Bronchial epithelial cell (primary cell): ENCODE results near the gene MYORG. TPM values are rescaled to one million over a fixed set of nuclear protein-coding genes. Genes with fewer than 3 reads are reported as not detected.

Experiments
- DNase-seq: peaks from one replicate; pipeline ENCODE4 v3.0.0-alpha.2; 2010; ENCODE audit warnings: low read depth
- FAIRE-seq: peaks from 2 replicates; lab custom pipeline; 2011; peaks lifted over from hg19 to GRCh38; lab: Jason Lieb, UNC
- H3K27me3 ChIP-seq: 2 replicates; pipeline ENCODE4 v1.5.1; 2011; ENCODE audit warnings: low read length; ENCODE audit not compliant: control insufficient read depth, insufficient read depth
- H3K36me3 ChIP-seq: 2 replicates; pipeline ENCODE4 v1.5.1; 2011; ENCODE audit warnings: low read length; ENCODE audit not compliant: control insufficient read depth, insufficient read depth
- H3K4me3 ChIP-seq: 2 replicates; pipeline ENCODE4 v1.5.1; 2011; ENCODE audit warnings: mild to moderate bottlenecking, low read depth, low read length, control low read depth
- total RNA-seq: library from RNA; depleted of rRNA; stranded (reverse); fragments of >200 nt; gene quantifications from 2 replicates; pipeline ENCODE4 v1.2.1, GENCODE V29; 2014
- TF ChIP-seq, protein P1 (sequence below): IDR thresholded peaks from 2 replicates; pipeline ENCODE4 v1.5.1; 2011; ENCODE audit warnings: mild to moderate bottlenecking, moderate library complexity, low read length, control low read depth, inconsistent platforms; ENCODE audit not compliant: insufficient read depth, severe bottlenecking

The MYORG gene
- total RNA-seq, 1 donor from 2014 or later, result 2.1 TPM

- H3K27me3 ChIP-seq, result no peaks in the 10 kb centered on the region
- DNase-seq (no peak), FAIRE-seq (no peak)
- TF ChIP-seq, protein P1, sequence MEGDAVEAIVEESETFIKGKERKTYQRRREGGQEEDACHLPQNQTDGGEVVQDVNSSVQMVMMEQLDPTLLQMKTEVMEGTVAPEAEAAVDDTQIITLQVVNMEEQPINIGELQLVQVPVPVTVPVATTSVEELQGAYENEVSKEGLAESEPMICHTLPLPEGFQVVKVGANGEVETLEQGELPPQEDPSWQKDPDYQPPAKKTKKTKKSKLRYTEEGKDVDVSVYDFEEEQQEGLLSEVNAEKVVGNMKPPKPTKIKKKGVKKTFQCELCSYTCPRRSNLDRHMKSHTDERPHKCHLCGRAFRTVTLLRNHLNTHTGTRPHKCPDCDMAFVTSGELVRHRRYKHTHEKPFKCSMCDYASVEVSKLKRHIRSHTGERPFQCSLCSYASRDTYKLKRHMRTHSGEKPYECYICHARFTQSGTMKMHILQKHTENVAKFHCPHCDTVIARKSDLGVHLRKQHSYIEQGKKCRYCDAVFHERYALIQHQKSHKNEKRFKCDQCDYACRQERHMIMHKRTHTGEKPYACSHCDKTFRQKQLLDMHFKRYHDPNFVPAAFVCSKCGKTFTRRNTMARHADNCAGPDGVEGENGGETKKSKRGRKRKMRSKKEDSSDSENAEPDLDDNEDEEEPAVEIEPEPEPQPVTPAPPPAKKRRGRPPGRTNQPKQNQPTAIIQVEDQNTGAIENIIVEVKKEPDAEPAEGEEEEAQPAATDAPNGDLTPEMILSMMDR, result no peak
- no peaks in the 10 kb centered on the region for H3K36me3 ChIP-seq
- H3K4me3 ChIP-seq, result no peak overlapping the region
These were observed 55.2 kb downstream of the MYORG start for GRCh38 chr9:34321451-34321850.

DNA sequence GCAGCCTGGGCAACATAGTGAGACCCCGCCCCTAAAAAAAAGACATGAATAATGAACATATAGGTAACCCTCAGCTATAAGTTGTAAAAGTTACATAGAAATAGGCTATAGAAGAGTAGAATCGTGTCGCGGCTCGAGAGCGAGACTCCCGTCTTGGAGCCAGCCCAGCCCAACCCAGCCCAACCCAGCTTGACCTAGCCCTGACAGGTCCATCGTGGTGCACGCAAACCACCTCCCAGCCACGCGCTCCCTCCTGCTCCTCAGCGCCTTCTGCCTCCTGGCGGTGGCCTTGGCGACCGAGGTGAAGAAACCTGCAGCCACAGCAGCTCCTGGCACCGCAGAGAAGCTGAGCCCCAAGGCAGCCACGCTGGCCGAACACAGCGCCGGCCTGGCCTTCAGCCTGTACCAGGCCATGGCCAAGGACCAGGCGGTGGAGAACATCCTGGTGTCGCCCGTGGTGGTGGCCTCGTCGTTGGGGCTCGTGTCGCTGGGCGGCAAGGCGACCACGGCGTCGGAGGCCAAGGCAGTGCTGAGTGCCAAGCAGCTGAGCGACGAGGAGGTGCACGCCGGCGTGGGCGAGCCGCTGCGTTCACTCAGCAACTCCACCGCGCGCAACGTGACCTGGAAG lies 58.4 kb downstream of the MYORG start:
- Histone ChIP-seq H3K36me3 (no peaks in the 10 kb centered on the region), H3K27me3 (no peaks in the 10 kb centered on the region), H3K4me3 (no peak overlapping the region)
- no peak for FAIRE-seq
- DNase-seq, result no peak
- TF ChIP-seq, protein P1, result no peak

DNA sequence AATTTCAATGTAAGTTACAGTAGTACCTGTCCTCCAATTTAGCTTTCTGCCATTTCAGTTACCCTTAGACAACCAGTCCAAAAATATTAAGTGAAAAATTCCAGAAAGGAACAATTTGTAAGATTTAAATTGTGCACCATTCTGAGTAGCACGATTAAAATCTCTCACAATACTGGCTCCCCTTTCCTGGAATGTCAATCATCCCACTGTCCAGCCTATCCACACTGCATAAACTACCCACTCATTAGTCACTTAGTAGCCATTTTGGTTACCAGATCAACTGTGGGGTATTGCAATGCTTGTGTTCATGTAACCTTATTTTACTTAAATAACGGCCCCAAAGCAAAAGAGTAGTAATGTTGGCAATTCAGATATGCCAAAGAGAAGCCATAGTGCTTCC lies 59.3 kb downstream of the MYORG start:
- Histone ChIP-seq H3K27me3 (no peaks in the 10 kb centered on the region), H3K36me3 (no peaks in the 10 kb centered on the region), H3K4me3 (no peak overlapping the region)
- FAIRE-seq, result no peak
- DNase-seq, result no peak
- TF ChIP-seq, protein P1, result no peak

Other genes starting within 250 kb of the MYORG start
- 37.6 and 53.1 TPM in 2 replicates for gene UBAP1, start 197.9 kb downstream of the MYORG start, total RNA-seq
- 0.26 and 0.38 TPM in 2 replicates for gene KIF24, start 47.6 kb downstream of the MYORG start, total RNA-seq
- 50.3 and 56.2 TPM in 2 replicates for gene NUDT2, start 47.3 kb downstream of the MYORG start, total RNA-seq
- gene FAM219A, start 81.7 kb upstream of the MYORG start, total RNA-seq, result 3.9 and 5.4 TPM in 2 replicates
- not detected in 2 replicates for gene DNAI1, start 81.9 kb upstream of the MYORG start, total RNA-seq
- 0.13 TPM in 1 of 2 replicates, not detected in the other for gene ENHO, start 146.1 kb upstream of the MYORG start, total RNA-seq
- not detected in 2 replicates for gene CNTFR, start 212.8 kb upstream of the MYORG start, total RNA-seq
- 45.8 and 49.3 TPM in 2 replicates for gene RPP25L, start 235.2 kb upstream of the MYORG start, total RNA-seq
- gene DCTN3, start 243.6 kb upstream of the MYORG start, total RNA-seq, result 57.1 and 73.4 TPM in 2 replicates